ENCODE measurements around the gene ARHGAP29.

Gene ARHGAP29

GRCh38 chr1:94247138-94248094, 10.0 kb upstream of the ARHGAP29 start:
- no peaks in the 10 kb centered on the region for H3K36me3 ChIP-seq (ENCODE audit: control insufficient read depth, insufficient read depth, low read length)
- no peak overlapping the region for H3K9ac ChIP-seq (ENCODE audit: low read depth, low read length)
- 0 out of 2 replicates have a peak, but pooled peaks cover 2% of the 10 kb centered on the region for H3K9me3 ChIP-seq (ENCODE audit: control insufficient read depth, insufficient read depth, low read length)
- H3K4me3 ChIP-seq (ENCODE audit: low read depth, low read length): peak overlapping the region; percentile 73
- peaks cover 78% of the 10 kb centered on the region for H3K27me3 ChIP-seq (ENCODE audit: control insufficient read depth, insufficient read depth, low read length)
- H3K27ac ChIP-seq (ENCODE audit: low read depth, low read length): no peak overlapping the region
- H3K4me1 ChIP-seq (ENCODE audit: control insufficient read depth, insufficient read depth, low read length): peaks cover 6% of the 10 kb centered on the region; the same call in 1 of the 2 replicates

GRCh38 chr1:94246692-94247137, 9.3 kb upstream of the ARHGAP29 start:
- Histone ChIP-seq H3K4me1 (ENCODE audit: control insufficient read depth, insufficient read depth, low read length) (peaks cover 6% of the 10 kb centered on the region; the same call in 1 of the 2 replicates), H3K4me3 (ENCODE audit: low read depth, low read length) (peak overlapping the region; percentile 73), H3K27ac (ENCODE audit: low read depth, low read length) (no peak overlapping the region), H3K9ac (ENCODE audit: low read depth, low read length) (no peak overlapping the region), H3K9me3 (ENCODE audit: control insufficient read depth, insufficient read depth, low read length) (0 out of 2 replicates have a peak, but pooled peaks cover 2% of the 10 kb centered on the region), H3K27me3 (ENCODE audit: control insufficient read depth, insufficient read depth, low read length) (peaks cover 72% of the 10 kb centered on the region), H3K36me3 (ENCODE audit: control insufficient read depth, insufficient read depth, low read length) (no peaks in the 10 kb centered on the region)

- Histone ChIP-seq H3K36me3 (ENCODE audit: control insufficient read depth, insufficient read depth, low read length) (no peaks in the 10 kb centered on the region), H3K27ac (ENCODE audit: low read depth, low read length) (no peak overlapping the region), H3K9ac (ENCODE audit: low read depth, low read length) (no peak overlapping the region), H3K9me3 (ENCODE audit: control insufficient read depth, insufficient read depth, low read length) (0 out of 2 replicates have a peak, but pooled peaks cover 2% of the 10 kb centered on the region), H3K4me3 (ENCODE audit: low read depth, low read length) (no peak overlapping the region), H3K27me3 (ENCODE audit: control insufficient read depth, insufficient read depth, low read length) (peaks cover 68% of the 10 kb centered on the region), H3K4me1 (ENCODE audit: control insufficient read depth, insufficient read depth, low read length) (peaks cover 6% of the 10 kb centered on the region; the same call in 1 of the 2 replicates)
Observed at GRCh38 chr1:94245747-94246438, 8.5 kb upstream of the ARHGAP29 start.

GRCh38 chr1:94244816-94245215, 7.4 kb upstream of the ARHGAP29 start:
- no peak overlapping the region for H3K4me3 ChIP-seq (ENCODE audit: low read depth, low read length)
- H3K36me3 ChIP-seq (ENCODE audit: control insufficient read depth, insufficient read depth, low read length): no peaks in the 10 kb centered on the region
- H3K9me3 ChIP-seq (ENCODE audit: control insufficient read depth, insufficient read depth, low read length): 0 out of 2 replicates have a peak, but pooled peaks cover 2% of the 10 kb centered on the region
- no peak overlapping the region for H3K27ac ChIP-seq (ENCODE audit: low read depth, low read length)
- peaks cover 60% of the 10 kb centered on the region for H3K27me3 ChIP-seq (ENCODE audit: control insufficient read depth, insufficient read depth, low read length)
- H3K4me1 ChIP-seq (ENCODE audit: control insufficient read depth, insufficient read depth, low read length): peaks cover 6% of the 10 kb centered on the region; the same call in 1 of the 2 replicates
- no peak overlapping the region for H3K9ac ChIP-seq (ENCODE audit: low read depth, low read length)

GRCh38 chr1:94243665-94244064, 6.3 kb upstream of the ARHGAP29 start:
- Histone ChIP-seq H3K4me3 (ENCODE audit: low read depth, low read length) (no peak overlapping the region), H3K36me3 (ENCODE audit: control insufficient read depth, insufficient read depth, low read length) (no peaks in the 10 kb centered on the region), H3K9ac (ENCODE audit: low read depth, low read length) (no peak overlapping the region), H3K9me3 (ENCODE audit: control insufficient read depth, insufficient read depth, low read length) (0 out of 2 replicates have a peak, but pooled peaks cover 2% of the 10 kb centered on the region), H3K27me3 (ENCODE audit: control insufficient read depth, insufficient read depth, low read length) (peaks cover 60% of the 10 kb centered on the region), H3K27ac (ENCODE audit: low read depth, low read length) (no peak overlapping the region), H3K4me1 (ENCODE audit: control insufficient read depth, insufficient read depth, low read length) (peaks cover 6% of the 10 kb centered on the region; the same call in 1 of the 2 replicates)

GRCh38 chr1:94240822-94241221, 3.4 kb upstream of the ARHGAP29 start:
- H3K9ac ChIP-seq (ENCODE audit: low read depth, low read length): no peak overlapping the region
- H3K36me3 ChIP-seq (ENCODE audit: control insufficient read depth, insufficient read depth, low read length): no peaks in the 10 kb centered on the region
- H3K9me3 ChIP-seq (ENCODE audit: control insufficient read depth, insufficient read depth, low read length): 0 out of 2 replicates have a peak, but pooled peaks cover 2% of the 10 kb centered on the region
- no peak overlapping the region for H3K27ac ChIP-seq (ENCODE audit: low read depth, low read length)
- H3K27me3 ChIP-seq (ENCODE audit: control insufficient read depth, insufficient read depth, low read length): peaks cover 56% of the 10 kb centered on the region
- peaks cover 10% of the 10 kb centered on the region; the same call in 1 of the 2 replicates for H3K4me1 ChIP-seq (ENCODE audit: control insufficient read depth, insufficient read depth, low read length)
- no peak overlapping the region for H3K4me3 ChIP-seq (ENCODE audit: low read depth, low read length)

- Histone ChIP-seq H3K36me3 (ENCODE audit: control insufficient read depth, insufficient read depth, low read length) (no peaks in the 10 kb centered on the region), H3K9me3 (ENCODE audit: control insufficient read depth, insufficient read depth, low read length) (0 out of 2 replicates have a peak, but pooled peaks cover 2% of the 10 kb centered on the region), H3K4me3 (ENCODE audit: low read depth, low read length) (no peak overlapping the region), H3K9ac (ENCODE audit: low read depth, low read length) (no peak overlapping the region), H3K27ac (ENCODE audit: low read depth, low read length) (no peak overlapping the region), H3K4me1 (ENCODE audit: control insufficient read depth, insufficient read depth, low read length) (peaks cover 11% of the 10 kb centered on the region; the same call in 1 of the 2 replicates), H3K27me3 (ENCODE audit: control insufficient read depth, insufficient read depth, low read length) (peaks cover 56% of the 10 kb centered on the region)
Observed at GRCh38 chr1:94239796-94240195, 2.4 kb upstream of the ARHGAP29 start.

- Histone ChIP-seq H3K4me1 (ENCODE audit: control insufficient read depth, insufficient read depth, low read length) (peaks cover 12% of the 10 kb centered on the region), H3K27ac (ENCODE audit: low read depth, low read length) (no peak overlapping the region), H3K9ac (ENCODE audit: low read depth, low read length) (no peak overlapping the region), H3K9me3 (ENCODE audit: control insufficient read depth, insufficient read depth, low read length) (0 out of 2 replicates have a peak, but pooled peaks cover 2% of the 10 kb centered on the region), H3K36me3 (ENCODE audit: control insufficient read depth, insufficient read depth, low read length) (no peaks in the 10 kb centered on the region), H3K27me3 (ENCODE audit: control insufficient read depth, insufficient read depth, low read length) (peaks cover 54% of the 10 kb centered on the region), H3K4me3 (ENCODE audit: low read depth, low read length) (no peak overlapping the region)
Observed at GRCh38 chr1:94239051-94239450, 1.7 kb upstream of the ARHGAP29 start.

GRCh38 chr1:94236630-94237290, 624 bp downstream of the ARHGAP29 start:
- Histone ChIP-seq H3K4me1 (ENCODE audit: control insufficient read depth, insufficient read depth, low read length) (peaks cover 24% of the 10 kb centered on the region), H3K9me3 (ENCODE audit: control insufficient read depth, insufficient read depth, low read length) (no peaks in the 10 kb centered on the region), H3K27me3 (ENCODE audit: control insufficient read depth, insufficient read depth, low read length) (peaks cover 57% of the 10 kb centered on the region), H3K36me3 (ENCODE audit: control insufficient read depth, insufficient read depth, low read length) (no peaks in the 10 kb centered on the region), H3K9ac (ENCODE audit: low read depth, low read length) (peak overlapping the region; percentile 33; the same call in 1 of the 2 replicates), H3K4me3 (ENCODE audit: low read depth, low read length) (peak overlapping the region; percentile 93), H3K27ac (ENCODE audit: low read depth, low read length) (no peak overlapping the region)

- Histone ChIP-seq H3K9me3 (ENCODE audit: control insufficient read depth, insufficient read depth, low read length) (no peaks in the 10 kb centered on the region), H3K36me3 (ENCODE audit: control insufficient read depth, insufficient read depth, low read length) (no peaks in the 10 kb centered on the region), H3K27me3 (ENCODE audit: control insufficient read depth, insufficient read depth, low read length) (peaks cover 57% of the 10 kb centered on the region), H3K9ac (ENCODE audit: low read depth, low read length) (no peak overlapping the region), H3K27ac (ENCODE audit: low read depth, low read length) (no peak overlapping the region), H3K4me3 (ENCODE audit: low read depth, low read length) (peak overlapping the region; percentile 93), H3K4me1 (ENCODE audit: control insufficient read depth, insufficient read depth, low read length) (peaks cover 24% of the 10 kb centered on the region)
Observed at GRCh38 chr1:94236013-94236491, 1.3 kb downstream of the ARHGAP29 start.
